ENCODE results near the gene ABCA2.

ABCA2 gene

DNA sequence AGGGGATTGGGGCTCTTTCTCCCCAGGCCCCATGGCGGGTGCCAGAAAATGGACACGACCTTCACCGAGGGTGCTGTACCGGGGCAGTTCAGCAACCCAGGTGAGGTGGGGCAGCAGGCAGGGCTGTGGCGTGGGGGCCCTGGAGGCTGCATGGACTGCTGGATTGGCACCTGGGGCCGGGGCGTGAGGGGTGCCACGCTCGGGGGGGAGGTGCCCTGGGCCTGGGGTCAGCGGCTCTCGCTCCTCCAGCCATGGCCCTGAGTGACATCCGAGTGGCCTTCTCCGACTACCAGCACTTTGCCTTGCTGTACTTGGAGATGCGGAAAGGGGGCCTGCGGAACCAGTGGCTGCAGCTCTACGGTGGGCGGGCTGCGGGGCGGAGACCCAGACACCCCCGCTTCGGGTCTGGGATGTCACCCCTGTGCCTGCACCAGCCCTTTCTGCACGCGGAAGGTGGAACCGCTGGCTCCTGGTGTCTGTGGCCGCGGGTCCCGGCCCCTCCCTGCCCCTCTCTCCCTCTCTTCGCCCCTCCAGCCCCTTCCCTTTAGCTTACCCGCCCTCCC lies 43.5 kb downstream of the ABCA2 start:
- H3K9me3 ChIP-seq (replicated peaks in 1 of 11), result no peaks in the 10 kb centered on the region
- H3K27me3 ChIP-seq, result peaks cover 33 to 71% (median 57%) of the 10 kb centered on the region in 11 experiments

DNA sequence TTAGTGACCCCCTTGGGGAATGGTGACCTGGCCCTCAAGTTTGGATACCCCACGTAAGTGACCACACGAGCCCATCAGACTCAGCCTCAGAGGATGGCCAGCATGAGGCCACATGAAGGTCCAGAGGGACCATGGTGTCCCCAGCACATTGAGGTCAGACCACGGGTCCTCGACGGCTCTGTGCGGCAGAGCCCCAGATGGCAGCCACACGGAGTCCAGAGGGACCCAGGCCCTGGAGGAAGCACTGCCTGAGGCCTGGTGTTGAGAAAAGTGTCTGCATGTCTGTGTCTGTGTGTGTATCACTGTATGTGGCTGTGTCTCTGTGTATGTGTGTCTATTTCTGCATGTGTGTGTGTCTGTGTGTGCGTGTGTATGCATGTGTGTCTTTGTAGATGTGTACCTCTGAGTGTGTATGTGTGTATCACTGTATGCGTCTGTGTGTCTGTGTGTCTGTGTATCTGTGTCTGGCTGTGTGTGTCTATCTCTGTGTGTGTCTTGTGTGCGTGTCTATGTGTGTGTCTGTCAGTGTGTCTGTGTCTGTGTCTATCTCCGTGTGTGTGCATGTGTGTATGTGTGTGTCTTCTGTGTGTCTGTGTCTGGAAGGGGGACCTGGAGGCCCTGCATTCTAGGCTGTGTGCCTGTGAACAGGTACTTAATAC lies 44.3 kb downstream of the ABCA2 start:
- Histone ChIP-seq H3K9ac (no peak overlapping the region), H3K36me3 (no peaks in the 10 kb centered on the region), H3K4me1 (peaks cover 0 to 21% (median 12%) of the 10 kb centered on the region in 10 experiments; a peak in 16 of 20 replicates), H3K27ac (no peak overlapping the region), H3K4me2 (peak overlapping the region in 4 of 11 experiments; percentile 24 to 35 (median 30); a peak in 5 of 22 replicates), H3K27me3 (peaks cover 33 to 68% (median 57%) of the 10 kb centered on the region in 11 experiments), H3K9me3 (replicated peaks in 1 of 11) (no peaks in the 10 kb centered on the region), H4K20me1 (no peaks in the 10 kb centered on the region; a peak in 1 of 22 replicates), H3K4me3 (no peak overlapping the region)
- no peak for TF ChIP-seq Cebpa-rat (IDR thresholded peaks at IDR 0.05)

More for the DNA sequence above, 43.5 kb downstream of the ABCA2 start:
- H3K4me1 ChIP-seq, result peaks cover 0 to 13% (median 5%) of the 10 kb centered on the region in 10 experiments; a peak in 16 of 20 replicates
- H3K9ac ChIP-seq, result no peak overlapping the region
- no peaks in the 10 kb centered on the region for H3K36me3 ChIP-seq
- no peaks in the 10 kb centered on the region; a peak in 1 of 22 replicates for H4K20me1 ChIP-seq
- TF ChIP-seq Cebpa-rat (IDR thresholded peaks at IDR 0.05), result no peak
- H3K4me2 ChIP-seq, result no peak overlapping the region
- H3K4me3 ChIP-seq, result no peak overlapping the region
- no peak overlapping the region for H3K27ac ChIP-seq

- Histone ChIP-seq H3K9ac (no peak overlapping the region), H3K4me2 (peak overlapping the region in 4 of 11 experiments; percentile 24 to 35 (median 30); a peak in 5 of 22 replicates)
Observed at GRCh38 chr9:136983167-136983566, 44.9 kb downstream of the ABCA2 start.

GRCh38 chr9:136982232-136983051 lies 45.6 kb downstream of the ABCA2 start, which contains the start of gene LCNL1:
LCNL1 (plus strand) TSS chr9:136982993; CDS start chr9:136983587, 594 bp downstream.
- Histone ChIP-seq H3K36me3 (no peaks in the 10 kb centered on the region), H3K4me1 (peaks cover under 1 to 24% (median 16%) of the 10 kb centered on the region in 10 experiments; a peak in 19 of 20 replicates), H3K9me3 (replicated peaks in 1 of 11) (no peaks in the 10 kb centered on the region), H3K27ac (no peak within 1 kb of the TSS), H3K4me3 (no peak within 1 kb of the TSS), H3K9ac (no peak within 1 kb of the TSS), H4K20me1 (no peaks in the 10 kb centered on the region; a peak in 1 of 22 replicates), H3K4me2 (peak within 1 kb of the TSS in 4 of 11 experiments; percentile 24 to 35 (median 30); a peak in 5 of 22 replicates), H3K27me3 (peaks cover 33 to 55% (median 51%) of the 10 kb centered on the region in 11 experiments)
- no peak for TF ChIP-seq Cebpa-rat (IDR thresholded peaks at IDR 0.05)

More at GRCh38 chr9:136983167-136983566, 44.9 kb downstream of the ABCA2 start:
- Histone ChIP-seq H4K20me1 (no peaks in the 10 kb centered on the region; a peak in 1 of 22 replicates), H3K4me1 (peaks cover 0 to 21% (median 12%) of the 10 kb centered on the region in 10 experiments; a peak in 16 of 20 replicates), H3K36me3 (no peaks in the 10 kb centered on the region), H3K4me3 (no peak overlapping the region), H3K27me3 (peaks cover 33 to 61% (median 56%) of the 10 kb centered on the region in 11 experiments), H3K9me3 (replicated peaks in 1 of 11) (no peaks in the 10 kb centered on the region), H3K27ac (no peak overlapping the region)
- no peak for TF ChIP-seq Cebpa-rat (IDR thresholded peaks at IDR 0.05)

GRCh38 chr9:136981588-136982231 lies 46.3 kb downstream of the ABCA2 start:
- Histone ChIP-seq H3K36me3 (no peaks in the 10 kb centered on the region), H3K4me2 (no peak overlapping the region), H3K4me1 (peaks cover 8 to 31% (median 23%) of the 10 kb centered on the region in 10 experiments; a peak in 19 of 20 replicates), H3K27me3 (peaks cover 33 to 48% (median 45%) of the 10 kb centered on the region in 11 experiments), H3K9ac (no peak overlapping the region), H3K27ac (no peak overlapping the region), H3K4me3 (no peak overlapping the region), H4K20me1 (no peaks in the 10 kb centered on the region; a peak in 1 of 22 replicates), H3K9me3 (replicated peaks in 1 of 11) (no peaks in the 10 kb centered on the region)
- no peak for TF ChIP-seq Cebpa-rat (IDR thresholded peaks at IDR 0.05)

- Histone ChIP-seq H3K9ac (no peak overlapping the region), H3K9me3 (replicated peaks in 1 of 11) (no peaks in the 10 kb centered on the region), H3K4me3 (no peak overlapping the region), H4K20me1 (no peaks in the 10 kb centered on the region; a peak in 1 of 22 replicates), H3K36me3 (no peaks in the 10 kb centered on the region), H3K4me1 (peaks cover 13 to 37% (median 30%) of the 10 kb centered on the region in 10 experiments), H3K27ac (no peak overlapping the region), H3K4me2 (no peak overlapping the region), H3K27me3 (peaks cover 27 to 40% (median 37%) of the 10 kb centered on the region in 11 experiments)
- TF ChIP-seq Cebpa-rat (IDR thresholded peaks at IDR 0.05), result no peak
Observed at GRCh38 chr9:136980669-136981478, 47.2 kb downstream of the ABCA2 start.

- Histone ChIP-seq H3K27ac (no peak overlapping the region), H3K9me3 (replicated peaks in 1 of 11) (no peaks in the 10 kb centered on the region), H3K27me3 (peaks cover 18 to 31% (median 28%) of the 10 kb centered on the region in 11 experiments), H3K4me3 (no peak overlapping the region), H3K4me1 (peaks cover 22 to 46% (median 39%) of the 10 kb centered on the region in 10 experiments), H4K20me1 (no peaks in the 10 kb centered on the region; a peak in 3 of 22 replicates), H3K9ac (0 out of 22 replicates have a peak overlapping the region, but pooled peaks of 1 of the 11 experiments have one; percentile 13), H3K36me3 (no peaks in the 10 kb centered on the region), H3K4me2 (peak overlapping the region in 9 of 11 experiments; percentile 18 to 54 (median 35); a peak in 15 of 22 replicates)
- TF ChIP-seq Cebpa-rat (IDR thresholded peaks at IDR 0.05), result no peak
Observed at GRCh38 chr9:136979769-136980587, 48.1 kb downstream of the ABCA2 start.

Measured in BLaER1 treated with 17β-estradiol and CSF1 and Interleukin-3, amounts not matched to agents 10 nM and 100 nM (cell line).